ENCODE results near the gene DEFB132.

DNA sequence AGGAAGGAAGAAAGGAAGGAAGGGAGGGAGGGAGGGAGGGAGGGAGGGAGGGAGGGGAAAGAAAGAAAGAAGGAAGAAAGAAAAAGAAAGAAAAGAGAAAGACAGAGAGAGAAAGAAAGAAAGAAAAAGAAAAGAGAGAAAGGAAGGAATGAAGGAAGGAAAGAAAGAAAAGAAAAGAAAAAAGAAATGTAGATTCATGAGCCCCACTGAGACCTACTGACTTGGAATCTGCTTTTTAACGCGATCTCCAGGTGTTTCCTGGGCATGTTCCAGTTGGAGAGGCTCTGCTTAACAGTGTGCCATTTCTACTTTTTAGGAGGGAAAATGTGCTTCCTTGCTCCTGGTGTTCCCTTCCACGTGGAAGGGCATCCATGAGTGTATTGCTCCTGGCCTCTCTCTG lies 16.4 kb downstream of the DEFB132 start:
- TF ChIP-seq, protein P1, sequence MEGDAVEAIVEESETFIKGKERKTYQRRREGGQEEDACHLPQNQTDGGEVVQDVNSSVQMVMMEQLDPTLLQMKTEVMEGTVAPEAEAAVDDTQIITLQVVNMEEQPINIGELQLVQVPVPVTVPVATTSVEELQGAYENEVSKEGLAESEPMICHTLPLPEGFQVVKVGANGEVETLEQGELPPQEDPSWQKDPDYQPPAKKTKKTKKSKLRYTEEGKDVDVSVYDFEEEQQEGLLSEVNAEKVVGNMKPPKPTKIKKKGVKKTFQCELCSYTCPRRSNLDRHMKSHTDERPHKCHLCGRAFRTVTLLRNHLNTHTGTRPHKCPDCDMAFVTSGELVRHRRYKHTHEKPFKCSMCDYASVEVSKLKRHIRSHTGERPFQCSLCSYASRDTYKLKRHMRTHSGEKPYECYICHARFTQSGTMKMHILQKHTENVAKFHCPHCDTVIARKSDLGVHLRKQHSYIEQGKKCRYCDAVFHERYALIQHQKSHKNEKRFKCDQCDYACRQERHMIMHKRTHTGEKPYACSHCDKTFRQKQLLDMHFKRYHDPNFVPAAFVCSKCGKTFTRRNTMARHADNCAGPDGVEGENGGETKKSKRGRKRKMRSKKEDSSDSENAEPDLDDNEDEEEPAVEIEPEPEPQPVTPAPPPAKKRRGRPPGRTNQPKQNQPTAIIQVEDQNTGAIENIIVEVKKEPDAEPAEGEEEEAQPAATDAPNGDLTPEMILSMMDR (conservative IDR thresholded peaks at IDR 0.05; ENCODE audit: low read length), result no peak
- no peak for TF ChIP-seq EZH2phosphoT487 (IDR thresholded peaks at IDR 0.05; ENCODE audit: borderline replicate concordance, low read depth, low read length)

All from OCI-LY7 (cell line).